ENCODE measurements around the gene RNF181. TPM values are rescaled to one million over a fixed set of nuclear protein-coding genes. Genes with fewer than 3 reads are reported as not detected.

The RNF181 gene
- total RNA-seq, 1 donor from 2014 or later = 108 TPM

- intact Hi-C loops (cut with micrococcal nuclease) = loop anchor here (1.0 to 5.0 kb wide), 4 partner anchors 10 to 495 kb away; partner anchors contain the start of genes POLR1A, PTCD3, RNF181 and TMEM150A
Measured at GRCh38 chr2:85611705-85612587, 16.4 kb downstream of the RNF181 start, which contains the start of gene C2orf68. TSS of gene C2orf68 (minus strand) at chr2:85612066. CDS start at chr2:85611984, 82 bp downstream.

DNA sequence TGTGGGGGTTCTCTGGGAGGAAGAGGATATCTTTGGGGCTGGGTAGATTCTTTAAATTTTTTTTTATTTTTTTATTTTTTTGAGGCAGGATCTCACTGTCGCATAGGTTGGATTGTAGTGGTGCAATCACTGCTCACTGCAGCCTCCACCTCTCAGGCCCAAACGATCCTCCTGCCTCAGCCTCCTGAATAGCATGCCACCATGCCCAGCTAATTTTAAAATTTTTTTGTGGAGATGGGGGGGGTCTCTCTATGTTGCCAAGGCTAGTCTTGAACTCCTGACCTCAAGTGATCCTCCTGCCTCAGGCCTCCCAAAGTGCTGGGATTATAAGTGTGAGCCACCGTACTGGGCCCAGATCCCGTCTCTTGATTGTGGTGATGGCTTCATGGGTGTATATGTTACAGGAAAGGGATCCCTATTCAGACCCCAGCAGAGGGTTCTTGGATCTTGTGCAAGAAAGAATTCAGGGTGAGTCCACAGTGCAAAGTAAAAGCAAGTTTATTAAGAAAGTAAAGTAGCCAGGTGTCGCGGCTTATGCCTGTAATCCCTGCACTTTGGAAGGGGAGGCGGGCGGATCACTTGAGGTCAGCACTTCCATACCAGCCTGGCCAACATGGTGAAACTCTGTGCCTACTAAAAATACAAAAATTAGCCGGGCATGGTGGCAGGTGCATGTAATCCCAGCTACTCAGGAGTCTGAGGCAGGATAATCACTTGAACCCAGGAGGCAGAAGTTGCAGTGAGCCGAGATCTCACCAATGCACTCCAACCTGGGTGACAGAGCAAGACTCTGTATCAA, 18.4 kb downstream of the RNF181 start:
- intact Hi-C loops (cut with micrococcal nuclease) = loop anchor here (5.0 kb wide), 1 partner anchor 493 kb away; the partner anchor contains the start of genes POLR1A and PTCD3

- intact Hi-C loops (cut with micrococcal nuclease) = loop anchor here (5.0 kb wide), 1 partner anchor 493 kb away; the partner anchor contains the start of genes POLR1A and PTCD3
Measured at GRCh38 chr2:85614757-85615156, 19.2 kb downstream of the RNF181 start.

- intact Hi-C loops (cut with micrococcal nuclease) = no loop called here
Measured at GRCh38 chr2:85615413-85615728, 19.8 kb downstream of the RNF181 start.

DNA sequence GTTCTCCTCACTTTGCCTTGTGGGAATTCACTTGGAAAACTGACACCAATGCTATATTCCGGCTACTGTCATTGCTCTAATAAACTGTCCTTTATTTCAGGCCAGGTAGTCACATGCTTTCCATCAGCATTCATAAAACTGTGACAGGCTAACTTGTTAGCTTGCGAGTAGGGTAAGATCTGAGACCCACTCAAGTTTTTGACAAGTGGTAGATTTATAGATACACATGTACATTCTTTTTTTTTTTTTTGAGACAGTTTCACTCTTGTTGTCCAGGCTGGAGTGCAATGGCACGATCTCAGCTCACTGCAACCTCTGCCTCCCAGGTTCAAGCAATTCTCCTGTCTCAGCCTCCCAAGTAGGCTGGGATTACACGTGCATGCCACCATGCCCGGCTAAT, 22.2 kb downstream of the RNF181 start:
- intact Hi-C loops (cut with micrococcal nuclease) = loop anchor here (2.0 kb wide), 3 partner anchors 33 to 577 kb away; partner anchors contain the start of genes IMMT, MAT2A and VAMP5

DNA sequence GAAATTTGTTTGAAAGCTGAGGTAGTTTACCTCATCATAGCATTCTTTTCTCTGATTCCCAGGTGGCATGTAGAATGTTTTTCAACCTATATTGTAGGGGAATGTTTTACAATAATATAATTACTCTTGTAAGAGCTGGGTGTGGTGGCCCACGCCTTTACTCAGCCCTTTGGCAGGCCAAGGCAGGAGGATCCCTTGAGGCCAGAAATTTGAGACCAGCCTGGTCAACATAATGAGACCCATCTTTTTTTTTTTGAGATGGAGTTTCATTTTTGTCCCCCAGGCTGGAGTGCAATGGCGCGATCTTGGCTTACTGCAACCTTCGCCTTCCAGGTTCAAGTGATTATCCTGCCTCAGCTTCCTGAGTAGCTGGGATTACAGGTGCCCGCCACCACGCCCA, 24.1 kb downstream of the RNF181 start:
- intact Hi-C loops (cut with micrococcal nuclease) = no loop called here

DNA sequence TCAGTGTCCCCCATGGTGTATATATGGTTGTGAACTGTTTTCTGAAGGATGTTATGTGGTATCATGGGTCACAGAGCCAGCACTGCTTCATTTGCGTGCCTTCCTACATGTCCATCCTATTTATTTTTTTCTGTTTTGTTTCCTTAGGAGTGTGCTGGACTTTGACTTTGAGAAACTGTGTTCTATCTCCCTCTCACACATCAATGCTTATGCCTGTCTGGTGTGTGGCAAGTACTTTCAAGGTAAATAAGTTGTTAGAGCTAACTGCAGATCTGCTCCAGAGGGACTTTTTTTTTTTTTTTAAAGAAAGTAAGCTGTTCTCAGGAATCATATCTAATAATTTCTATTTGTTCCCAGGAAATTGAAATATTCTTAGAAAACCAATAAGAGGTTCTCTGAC, 25.8 kb downstream of the RNF181 start:
- intact Hi-C loops (cut with micrococcal nuclease) = no loop called here

DNA sequence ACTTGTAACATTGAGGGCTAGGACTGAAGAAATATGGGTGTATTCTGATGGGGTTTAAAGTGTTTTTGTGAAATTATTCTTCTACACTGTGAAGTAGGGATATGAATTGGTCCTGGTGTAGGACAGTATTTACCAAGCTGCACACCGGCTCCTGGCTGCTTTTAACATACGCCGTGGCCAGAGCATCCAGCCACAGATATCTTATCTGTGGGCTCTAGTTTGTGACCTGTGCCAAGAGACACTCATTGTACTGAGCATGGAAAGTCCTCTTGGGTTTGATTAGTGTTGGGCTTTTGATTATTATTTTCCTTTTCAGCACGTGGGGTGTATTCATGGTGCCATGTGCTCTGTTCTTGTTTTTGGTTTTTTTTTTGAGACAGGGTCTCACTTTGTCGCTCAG, 28.4 kb downstream of the RNF181 start:
- intact Hi-C loops (cut with micrococcal nuclease) = no loop called here

DNA sequence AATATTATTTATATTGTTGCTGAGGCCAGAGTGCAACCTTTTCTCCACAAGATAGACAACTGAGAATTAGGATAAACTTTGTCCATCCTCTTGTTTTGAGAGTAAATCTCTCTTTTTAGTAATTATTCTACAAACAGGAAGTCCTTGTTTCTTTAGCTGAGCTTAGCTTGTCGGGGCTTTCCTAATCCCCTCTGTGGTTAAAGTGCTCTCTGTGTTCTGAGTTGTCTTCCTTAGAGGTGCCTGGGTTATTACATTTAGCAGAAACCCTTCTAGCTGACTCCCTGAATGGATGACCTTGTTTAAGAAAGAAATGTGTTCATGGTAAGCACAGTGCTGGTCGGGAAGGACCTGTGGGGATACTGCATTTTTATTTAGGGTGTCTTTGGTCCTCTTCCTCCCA, 33.1 kb downstream of the RNF181 start:
- intact Hi-C loops (cut with micrococcal nuclease) = no loop called here

GRCh38 chr2:85631316-85631715, 35.8 kb downstream of the RNF181 start:
- intact Hi-C loops (cut with micrococcal nuclease) = no loop called here

DNA sequence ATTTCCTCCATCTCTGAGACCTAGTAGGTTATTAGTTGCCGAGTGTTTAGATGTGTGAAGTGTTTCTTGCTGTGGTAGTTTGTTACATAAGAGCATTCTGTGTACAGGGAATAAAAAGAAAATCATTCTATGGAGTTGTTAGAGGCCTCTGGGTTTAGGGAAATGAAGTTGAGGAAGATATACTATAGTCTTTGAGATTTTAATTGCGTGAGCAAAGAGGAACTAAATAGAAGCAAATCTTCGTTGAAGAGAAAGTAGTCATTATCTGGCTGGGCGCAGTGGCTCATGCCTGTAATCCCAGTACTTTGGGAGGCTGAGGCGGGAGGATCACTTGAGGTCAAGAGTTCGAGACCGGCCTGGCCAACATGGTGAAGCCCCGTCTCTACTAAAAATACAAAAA, 39.5 kb downstream of the RNF181 start:
- intact Hi-C loops (cut with micrococcal nuclease) = no loop called here

GRCh38 chr2:85635636-85636035, 40.1 kb downstream of the RNF181 start:
- intact Hi-C loops (cut with micrococcal nuclease) = no loop called here

DNA sequence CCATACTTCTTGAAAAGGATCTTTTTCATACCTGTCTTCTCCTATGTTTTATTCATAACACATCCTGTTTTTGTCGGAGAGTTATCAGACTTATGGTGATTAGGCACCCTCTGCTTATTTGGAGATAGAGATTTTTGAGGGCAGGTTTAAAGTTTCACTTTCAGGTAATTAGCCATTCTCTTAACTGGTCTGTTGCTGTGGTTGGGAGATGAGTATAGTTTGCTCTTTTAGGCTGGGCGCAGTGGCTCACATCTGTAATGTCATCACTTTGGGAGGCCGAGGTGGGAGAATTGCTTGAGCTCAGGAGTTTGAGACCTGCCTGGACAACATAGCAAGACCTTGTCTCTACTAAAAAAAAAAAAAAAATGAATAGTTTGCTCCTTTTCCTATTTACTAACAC, 47.2 kb downstream of the RNF181 start:
- intact Hi-C loops (cut with micrococcal nuclease) = loop anchor here (5.0 kb wide), 1 partner anchor 160 kb away; no protein-coding TSS in a partner anchor

DNA sequence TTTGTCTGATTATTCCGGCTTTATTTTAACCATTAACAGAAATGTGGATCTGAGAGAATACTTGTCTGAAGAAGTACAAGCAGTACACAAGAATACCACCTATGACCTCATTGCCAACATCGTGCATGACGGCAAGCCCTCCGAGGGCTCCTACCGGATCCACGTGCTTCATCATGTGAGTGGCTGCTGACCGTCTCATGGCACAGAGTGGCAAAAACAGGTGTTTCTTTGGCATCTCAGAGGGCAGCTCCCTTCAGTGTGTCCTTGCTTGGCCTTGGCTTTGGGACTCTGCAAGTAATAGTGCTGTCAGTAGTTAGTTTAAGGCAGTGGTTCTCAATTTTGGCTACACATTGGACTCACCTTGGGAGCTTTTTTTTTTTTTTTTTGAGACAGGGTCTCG, 49.4 kb downstream of the RNF181 start:
- intact Hi-C loops (cut with micrococcal nuclease) = loop anchor here (5.0 kb wide), 1 partner anchor 157 kb away; no protein-coding TSS in a partner anchor

GRCh38 chr2:85646166-85646565, 50.6 kb downstream of the RNF181 start:
- intact Hi-C loops (cut with micrococcal nuclease) = no loop called here

Other genes starting within 250 kb of the RNF181 start
- 25.2 and 25.3 TPM in 2 replicates for gene RETSAT, start 241.2 kb upstream of the RNF181 start, total RNA-seq
- gene ELMOD3, start 241.0 kb upstream of the RNF181 start, total RNA-seq = 19.0 and 21.2 TPM in 2 replicates
- 403 and 407 TPM in 2 replicates for gene CAPG, start 185.4 kb upstream of the RNF181 start, total RNA-seq
- gene SH2D6, start 177.0 kb upstream of the RNF181 start, total RNA-seq = 0.32 and 0.52 TPM in 2 replicates
- 327 and 333 TPM in 2 replicates for gene MAT2A, start 56.6 kb upstream of the RNF181 start, total RNA-seq
- 21.3 and 24.3 TPM in 2 replicates for gene GGCX, start 34.3 kb upstream of the RNF181 start, total RNA-seq
- 139 and 146 TPM in 2 replicates for gene VAMP8, start 18.2 kb upstream of the RNF181 start, total RNA-seq
- gene VAMP5, start 11.3 kb upstream of the RNF181 start, total RNA-seq = 60.8 and 65.6 TPM in 2 replicates
- gene TMEM150A, start 7.0 kb downstream of the RNF181 start, total RNA-seq = 2.1 and 2.2 TPM in 2 replicates
- 40.5 and 41.4 TPM in 2 replicates for gene C2orf68, start 16.3 kb downstream of the RNF181 start, total RNA-seq
- 81.2 and 83.9 TPM in 2 replicates for gene USP39, start 20.4 kb downstream of the RNF181 start, total RNA-seq
- gene SFTPB, start 72.5 kb downstream of the RNF181 start, total RNA-seq = not detected in 2 replicates
- 17.8 and 18.1 TPM in 2 replicates for gene GNLY, start 98.6 kb downstream of the RNF181 start, total RNA-seq
- 0.18 and 0.20 TPM in 2 replicates for gene ATOH8, start 158.2 kb downstream of the RNF181 start, total RNA-seq

Data from T-helper 2 cell treated with Interferon-gamma antibody and Interleukin-4, amounts not matched to agents 100 ng/mL and 5 ng/mL, for 36 hours (primary cell).